Head of caudate nucleus (tissue), 42 donors: ENCODE measurements around the gene PRDM2.

ENCODE experiments used
- DNase-seq, 42 donors: peaks; one replicate each; pipeline versions ENCODE4 v3.0.0 to v3.0.0-alpha.2; 2020 to 2021; ENCODE audit warnings: mixed read lengths in 7 of 42
- intact Hi-C: fragments of 100-400 bp; cut with DNase I; formaldehyde crosslinking; loops from one replicate; pipeline ENCODE4 v1.15.0; 2022

Gene PRDM2

DNA sequence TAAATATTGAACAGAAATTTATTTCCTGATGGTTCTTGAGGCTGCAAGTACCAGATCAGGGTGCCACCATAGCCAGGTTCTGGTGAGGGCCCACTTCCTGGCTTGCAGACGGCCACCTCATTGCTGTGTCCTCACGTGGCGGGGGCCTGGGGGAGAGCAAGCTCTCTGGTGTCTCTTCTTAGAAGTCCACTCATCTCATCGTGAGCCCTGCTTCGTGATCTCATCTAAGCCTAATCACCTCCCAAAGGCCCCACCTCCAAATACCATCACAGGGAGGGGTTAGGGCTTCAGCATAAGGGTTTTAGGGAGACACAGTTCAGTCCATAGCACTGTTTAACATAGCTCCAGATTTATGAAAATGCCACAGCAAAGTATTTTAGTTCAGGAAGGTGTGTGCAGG is 119.7 kb downstream of the PRDM2 start:
- peak in 5 of 42 donors; percentile 12 to 37 (median 23) for DNase-seq
- intact Hi-C loops = no loop called here

DNA sequence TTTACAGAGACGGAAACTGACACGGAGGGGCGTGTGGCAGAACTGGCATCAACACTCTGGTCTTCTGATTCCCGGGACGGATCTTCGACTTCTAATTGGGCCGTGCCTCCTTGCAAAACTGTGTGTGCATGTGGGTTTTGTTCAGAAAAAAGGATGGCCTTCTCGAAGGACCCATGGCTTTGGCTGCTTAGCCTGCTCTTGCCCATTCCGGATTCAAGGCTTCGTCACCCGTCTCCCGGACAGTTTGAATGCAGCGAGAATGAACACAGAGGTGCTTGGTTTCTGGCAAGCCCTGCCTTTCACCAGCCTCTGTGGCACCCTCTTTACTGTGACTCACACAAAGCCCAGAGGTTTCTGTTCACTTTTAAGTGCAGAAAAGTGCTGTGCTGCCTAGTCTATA is 120.1 kb downstream of the PRDM2 start:
- intact Hi-C loops = no loop called here
- peak in 4 of 42 donors; percentile 9 to 40 (median 28) for DNase-seq

DNA sequence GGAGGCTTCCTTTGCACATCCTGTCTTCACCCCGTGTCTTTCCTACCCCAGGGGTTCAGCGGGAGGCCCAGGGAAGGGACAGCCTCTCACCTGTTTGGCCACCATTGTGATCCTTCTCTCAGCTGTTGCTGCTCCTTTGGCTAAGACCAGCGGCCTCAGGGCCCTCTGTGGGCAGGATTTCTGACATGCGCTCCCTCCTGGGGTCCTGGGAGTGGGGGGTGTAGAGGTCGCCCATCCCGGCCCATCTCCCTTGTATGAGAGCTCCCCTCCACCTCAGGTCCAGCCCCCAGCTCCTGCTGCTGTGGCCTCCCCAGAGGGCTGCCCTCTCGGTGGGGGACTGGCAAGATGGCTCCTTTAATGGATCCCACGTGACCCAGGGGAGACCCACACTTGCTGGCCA is 120.5 kb downstream of the PRDM2 start:
- peak in 4 of 42 donors; percentile 2 to 26 (median 21) for DNase-seq
- intact Hi-C loops = no loop called here

DNA sequence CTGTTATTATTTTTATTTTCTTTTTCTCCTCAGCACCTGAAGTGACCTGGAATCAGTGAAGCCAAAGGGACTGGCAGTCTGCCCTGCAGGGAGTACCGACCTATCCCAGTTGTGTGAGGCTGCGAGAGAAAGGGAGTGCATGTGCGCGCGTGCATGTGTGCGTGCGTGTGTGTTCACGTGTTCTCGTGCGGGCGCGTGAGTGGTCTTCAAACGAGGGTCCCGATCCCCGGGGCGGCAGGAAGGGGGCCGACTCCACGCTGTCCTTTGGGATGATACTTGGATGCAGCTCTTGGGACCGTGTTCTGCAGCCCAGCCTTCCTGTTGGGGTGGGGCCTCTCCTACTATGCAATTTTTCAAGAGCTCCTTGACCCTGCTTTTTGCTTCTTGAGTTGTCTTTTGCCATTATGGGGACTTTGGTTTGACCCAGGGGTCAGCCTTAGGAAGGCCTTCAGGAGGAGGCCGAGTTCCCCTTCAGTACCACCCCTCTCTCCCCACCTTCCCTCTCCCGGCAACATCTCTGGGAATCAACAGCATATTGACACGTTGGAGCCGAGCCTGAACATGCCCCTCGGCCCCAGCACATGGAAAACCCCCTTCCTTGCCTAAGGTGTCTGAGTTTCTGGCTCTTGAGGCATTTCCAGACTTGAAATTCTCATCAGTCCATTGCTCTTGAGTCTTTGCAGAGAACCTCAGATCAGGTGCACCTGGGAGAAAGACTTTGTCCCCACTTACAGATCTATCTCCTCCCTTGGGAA is 123.3 kb downstream of the PRDM2 start:
- intact Hi-C loops = no loop called here
- DNase-seq = peak in 4 of 42 donors; percentile 4 to 35 (median 16)

DNA sequence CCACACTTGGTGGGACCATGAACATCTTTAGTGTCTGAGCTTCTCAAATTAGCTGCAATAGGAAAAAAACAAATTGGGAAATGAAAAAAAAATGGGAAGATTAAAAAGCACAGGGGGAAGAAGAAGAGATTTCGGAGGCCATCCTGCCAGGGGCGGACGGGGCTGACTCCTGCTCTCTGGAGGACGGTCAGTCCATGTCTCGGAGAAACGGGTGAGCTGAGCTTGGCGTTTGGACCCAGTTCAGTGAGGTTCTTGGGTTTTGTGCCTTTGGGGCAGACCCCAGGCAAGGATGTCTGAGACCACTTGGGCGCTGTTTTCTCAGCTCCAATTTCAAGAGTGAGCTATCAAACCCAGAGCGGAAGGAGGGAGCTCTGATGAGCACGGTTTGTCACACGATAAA is 123.9 kb downstream of the PRDM2 start:
- peak in 6 of 42 donors; percentile 10 to 36 (median 26) for DNase-seq
- intact Hi-C loops = no loop called here

DNA sequence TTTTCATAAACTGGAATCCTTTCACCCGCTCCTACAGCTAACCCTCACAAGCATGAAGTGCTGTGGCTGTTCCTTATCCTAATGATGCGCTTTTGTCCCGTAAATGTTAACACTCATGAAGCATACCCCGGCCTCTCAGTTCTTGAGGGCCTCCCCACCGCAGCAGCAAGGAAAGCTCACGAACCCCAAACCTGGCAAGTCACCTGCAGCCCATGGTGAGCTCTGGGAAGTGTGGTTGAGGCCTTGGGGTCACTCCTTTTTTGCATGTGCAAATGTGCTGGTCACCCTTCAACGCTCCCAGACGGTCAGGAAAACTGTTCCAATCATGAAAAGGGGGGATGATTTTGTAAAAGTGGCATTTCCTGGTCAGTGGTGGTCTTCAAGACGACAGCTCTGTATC is 124.6 kb downstream of the PRDM2 start:
- intact Hi-C loops = no loop called here
- peak in 3 of 42 donors; percentile 6 to 33 (median 15) for DNase-seq

DNA sequence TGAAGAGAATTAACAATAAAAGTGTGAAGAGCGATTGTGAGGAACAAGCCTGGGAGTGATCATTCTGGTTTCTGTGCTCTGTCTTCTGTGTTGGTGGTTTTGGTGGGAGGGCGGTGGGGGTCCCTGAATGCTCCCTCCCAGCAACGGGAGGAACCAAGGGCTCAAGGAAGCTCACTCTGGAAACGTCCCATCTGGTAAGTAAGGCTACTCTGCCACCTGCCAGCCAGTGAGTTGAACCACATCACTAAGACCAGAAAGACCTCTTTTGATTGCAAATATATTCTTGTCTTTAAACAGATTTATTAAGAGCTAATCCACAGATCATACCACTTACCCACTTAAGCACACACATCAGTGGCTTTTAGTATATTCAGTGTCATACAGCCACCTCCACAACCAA is 125.0 kb downstream of the PRDM2 start:
- intact Hi-C loops = no loop called here
- DNase-seq = peak in 2 of 42 donors; percentile 27 to 43

DNA sequence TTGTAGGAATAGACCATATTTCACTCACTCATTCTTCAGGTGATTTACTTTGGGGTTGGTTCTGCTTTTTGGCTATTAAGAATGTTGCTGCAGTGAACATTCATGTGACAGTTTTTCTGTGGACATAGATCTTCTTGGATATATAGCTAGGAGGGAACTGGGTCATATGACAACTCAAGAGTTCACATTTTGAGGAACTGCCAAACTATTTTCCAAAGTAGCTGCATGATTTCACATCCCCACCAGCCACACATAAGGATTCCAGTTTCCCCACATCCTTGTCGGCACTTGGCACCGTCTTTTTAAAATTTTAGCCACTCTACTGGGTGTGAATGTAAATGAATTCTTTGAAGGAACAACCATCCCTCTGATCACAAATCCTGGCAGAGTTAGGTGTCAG is 126.0 kb downstream of the PRDM2 start:
- peak in 1 of 42 donors; percentile 18 for DNase-seq

DNA sequence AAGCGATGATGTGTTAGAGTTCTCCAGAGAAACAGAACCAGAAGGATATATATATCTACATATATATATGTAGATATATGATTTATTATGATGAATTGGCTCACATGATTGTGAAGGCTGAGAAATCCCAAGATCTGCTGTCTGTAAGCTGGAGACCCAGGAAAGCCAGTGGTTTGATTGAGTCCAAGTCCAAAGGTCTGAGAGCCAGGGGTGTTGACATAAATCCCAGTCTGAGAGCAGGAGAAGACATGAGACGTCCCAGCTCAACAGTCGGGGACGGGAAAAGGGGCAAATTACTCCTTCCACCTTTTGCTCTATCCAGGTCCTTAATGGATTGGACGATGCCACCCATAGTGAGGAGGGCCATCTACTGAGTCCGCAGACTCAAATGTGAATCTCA is 126.6 kb downstream of the PRDM2 start:
- peak in 1 of 42 donors; percentile 30 for DNase-seq

More for the DNA sequence above, 126.0 kb downstream of the PRDM2 start:
- intact Hi-C loops = no loop called here

DNA sequence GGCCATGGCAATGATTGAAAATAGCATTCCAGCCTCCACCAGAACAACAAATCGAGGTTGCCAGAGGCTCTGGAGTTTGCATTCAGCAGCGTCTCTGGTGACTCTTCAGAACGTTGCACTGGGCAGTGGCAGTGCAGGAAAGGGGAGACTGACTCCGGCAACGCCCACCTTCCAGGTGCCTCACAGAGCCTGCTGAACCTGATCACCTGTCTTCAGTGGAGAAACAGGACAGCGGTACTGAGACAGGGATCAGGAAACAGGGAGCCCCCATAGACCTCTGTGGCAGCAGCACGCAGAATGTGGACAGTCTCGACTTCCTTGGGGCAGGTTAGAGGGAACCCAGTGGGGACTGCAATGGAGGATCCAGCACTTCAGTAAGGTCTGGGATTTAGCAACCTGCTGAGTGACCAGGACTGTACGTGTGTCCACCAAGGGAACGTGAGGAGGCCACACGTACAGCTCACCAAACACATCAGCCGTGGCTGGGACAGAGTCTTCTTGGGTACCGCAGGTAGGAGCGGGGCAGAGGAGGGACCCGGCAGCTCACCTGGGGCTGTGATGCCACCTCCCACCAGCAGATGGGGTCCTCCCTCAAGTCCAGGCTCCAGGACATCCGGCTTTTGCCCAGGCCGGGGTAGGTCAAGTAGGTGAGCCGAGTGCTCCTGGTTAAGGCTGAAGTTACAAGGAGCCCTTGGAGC is 128.6 kb downstream of the PRDM2 start:
- intact Hi-C loops = no loop called here
- DNase-seq = peak in 26 of 42 donors; percentile 12 to 65 (median 44)

More for the DNA sequence above, 126.6 kb downstream of the PRDM2 start:
- intact Hi-C loops = no loop called here

DNA sequence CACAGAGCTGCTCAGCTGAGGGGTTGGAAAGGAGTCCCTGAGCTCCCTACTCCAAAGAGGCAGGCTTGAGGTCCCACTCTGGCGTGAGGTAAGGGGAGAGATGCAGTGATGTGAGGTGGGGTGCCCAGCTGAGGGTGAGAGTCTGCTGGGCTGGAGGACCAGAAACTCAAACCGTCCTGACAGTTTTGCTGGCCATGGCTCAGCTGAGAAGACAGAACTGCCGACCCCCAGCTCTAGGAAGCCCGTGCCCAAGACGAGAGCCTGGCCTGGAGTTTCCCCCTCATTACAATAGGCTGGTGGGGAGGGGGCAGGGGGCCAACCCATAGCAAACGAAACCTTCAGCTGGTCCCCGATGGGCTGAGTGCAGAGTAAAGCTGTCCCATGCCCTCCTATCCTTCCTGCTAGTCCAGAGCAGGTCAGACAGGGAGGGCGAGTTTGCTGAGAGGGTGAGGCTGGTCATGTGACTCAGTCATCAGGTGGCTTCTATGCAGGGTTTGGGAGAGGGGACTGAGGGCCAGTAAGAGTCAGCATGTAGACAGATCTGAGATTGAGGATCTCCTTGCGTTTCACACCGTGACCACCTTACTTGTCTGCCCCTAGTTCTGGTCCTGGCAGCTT is 129.3 kb downstream of the PRDM2 start:
- intact Hi-C loops = no loop called here
- no peak for DNase-seq

DNA sequence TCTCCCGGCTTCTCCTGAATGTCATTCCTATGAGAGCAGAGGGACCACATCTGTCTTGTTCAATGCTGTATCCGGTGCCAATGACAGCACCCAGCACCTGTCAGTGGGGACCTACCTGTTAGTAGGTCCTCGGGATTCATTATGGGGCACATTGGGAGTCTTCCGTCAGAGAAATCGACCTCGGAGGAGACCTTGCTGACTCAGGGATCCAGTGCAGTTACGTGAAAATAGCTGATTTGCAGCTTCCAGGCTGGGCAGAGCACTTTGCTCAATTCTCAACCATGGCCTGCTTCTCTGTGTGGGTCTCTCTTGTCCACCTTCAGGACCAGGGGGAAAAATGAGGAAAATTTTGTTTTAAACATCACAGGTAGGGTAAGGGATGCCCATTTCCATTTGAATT is 130.2 kb downstream of the PRDM2 start:
- DNase-seq = peak in 1 of 42 donors; percentile 34
- intact Hi-C loops = no loop called here

DNA sequence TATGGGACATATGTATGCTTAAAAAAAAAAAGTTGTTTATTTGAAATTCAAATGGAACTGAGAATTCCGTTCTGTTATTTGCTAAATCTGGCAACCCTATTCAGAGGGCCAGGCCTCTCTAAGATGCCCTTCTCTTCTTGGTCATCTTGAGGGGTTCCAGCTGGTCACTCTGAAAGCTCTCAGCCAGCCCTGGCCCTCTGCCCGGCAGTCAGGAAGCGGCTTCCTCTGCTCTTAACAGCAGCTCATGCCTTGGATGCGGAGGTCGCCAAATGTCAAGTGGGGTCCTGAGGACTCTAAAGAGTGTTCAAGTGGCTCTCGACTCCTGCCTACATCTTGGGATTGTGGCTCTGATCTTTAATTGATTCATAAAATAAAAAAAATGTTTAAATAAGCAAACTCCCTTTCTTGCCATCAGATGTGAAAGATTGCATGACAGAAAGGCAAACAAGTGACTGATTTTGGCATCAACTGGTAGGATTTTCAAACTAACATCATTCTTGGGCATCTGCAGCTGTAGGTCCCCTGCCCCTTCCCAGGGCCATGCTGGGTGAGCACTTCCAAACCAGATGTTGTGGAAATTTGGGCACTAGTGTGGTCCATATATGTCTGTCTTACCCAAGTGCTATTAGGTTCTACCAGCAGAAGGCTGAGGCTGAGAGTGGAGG is 130.8 kb downstream of the PRDM2 start:
- DNase-seq = peak in 1 of 42 donors; percentile 42
- intact Hi-C loops = no loop called here

DNA sequence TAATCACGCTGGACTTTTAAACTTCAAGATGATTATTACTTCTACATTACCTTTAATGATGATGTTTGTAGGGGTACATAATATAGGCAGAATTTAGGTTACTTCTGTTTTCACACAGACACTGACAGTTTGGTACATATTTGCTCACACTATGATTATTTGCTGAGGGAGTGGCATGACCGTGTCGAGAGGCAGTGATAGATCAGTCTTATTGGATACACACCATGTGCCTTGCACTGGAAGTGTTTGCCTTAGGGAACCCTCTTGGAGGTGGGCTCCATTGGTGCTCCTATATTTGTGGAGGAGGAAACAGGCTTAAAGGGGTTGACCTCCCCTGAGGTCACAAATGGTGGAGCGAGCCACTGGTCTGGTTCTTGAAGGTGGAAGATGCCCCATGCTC is 132.1 kb downstream of the PRDM2 start:
- intact Hi-C loops = no loop called here
- DNase-seq = peak in 1 of 42 donors; percentile 9

DNA sequence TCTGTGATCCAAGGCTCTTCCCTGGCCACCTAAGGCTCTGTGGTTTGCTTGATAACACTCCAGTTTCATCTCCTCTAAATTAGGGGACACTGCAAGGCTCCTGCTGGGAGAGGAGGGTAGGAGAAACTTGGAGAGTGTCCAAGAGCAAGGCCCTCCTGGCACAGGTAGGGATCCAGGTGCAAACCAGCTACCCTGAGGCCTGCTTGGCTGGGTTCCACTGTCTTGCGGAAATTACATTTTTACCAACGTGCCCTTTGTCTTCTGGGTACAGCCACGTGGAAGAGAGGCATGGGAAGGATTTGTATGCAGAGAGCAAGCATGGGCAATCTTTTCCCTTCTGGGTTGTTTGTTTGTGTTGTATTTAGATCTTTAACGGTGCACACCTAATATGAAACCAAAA is 132.5 kb downstream of the PRDM2 start:
- DNase-seq = no peak
- intact Hi-C loops = no loop called here

DNA sequence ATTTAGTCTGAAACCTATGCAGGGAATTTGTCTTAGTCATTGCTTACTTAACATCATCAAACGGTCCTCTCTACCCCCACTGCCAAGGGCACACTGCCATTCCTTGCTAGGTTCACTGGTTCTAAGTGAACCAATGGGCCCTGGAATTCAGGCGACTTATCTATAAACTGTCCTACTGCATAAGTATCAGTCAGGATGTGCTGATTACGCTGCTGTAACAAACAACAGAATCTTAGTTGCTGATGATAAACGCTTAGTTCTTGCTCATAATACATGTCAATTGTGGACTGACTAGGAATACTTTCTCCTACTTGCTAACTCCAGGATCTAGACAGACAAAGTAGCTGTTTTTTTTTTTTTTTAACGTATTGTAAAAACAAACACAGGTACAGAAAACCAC is 136.1 kb downstream of the PRDM2 start:
- intact Hi-C loops = no loop called here
- DNase-seq = no peak

DNA sequence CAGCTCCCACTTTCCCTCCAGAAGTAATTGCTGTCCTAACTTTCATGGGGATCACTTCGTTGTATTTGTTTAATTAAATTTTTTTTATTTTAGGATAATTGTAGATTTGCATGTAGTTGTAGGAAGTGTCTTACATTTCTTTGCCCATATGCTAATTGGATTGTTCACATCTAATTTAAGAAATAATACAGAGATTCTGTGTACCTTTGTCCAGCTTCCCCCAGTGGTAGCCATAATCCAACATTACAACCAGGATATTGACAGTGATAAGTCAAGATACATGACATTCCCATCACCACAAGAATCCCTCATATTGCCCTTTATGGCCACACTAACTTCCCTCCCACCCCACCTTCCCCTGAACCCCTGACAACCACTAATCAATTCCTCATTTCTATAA is 136.6 kb downstream of the PRDM2 start:
- intact Hi-C loops = no loop called here
- DNase-seq = no peak

DNA sequence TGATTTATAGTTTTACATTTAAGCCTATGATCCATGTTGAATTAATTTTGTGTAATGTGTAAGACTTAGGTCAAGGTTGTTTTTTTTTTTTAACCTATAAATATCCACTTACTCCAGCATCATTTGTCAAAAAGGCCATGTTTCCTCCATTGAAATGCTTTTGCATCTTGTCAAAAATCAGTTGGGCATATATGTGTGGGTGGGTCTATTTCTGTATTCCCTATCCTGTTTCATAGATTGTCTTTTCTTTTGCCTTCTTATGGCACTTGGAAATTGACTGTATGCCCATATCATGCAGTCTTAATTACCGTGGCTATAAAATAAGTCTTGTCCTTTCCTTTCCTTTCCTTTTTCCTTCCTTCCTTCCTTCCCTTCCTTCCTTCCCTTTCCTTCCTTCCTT is 138.2 kb downstream of the PRDM2 start:
- DNase-seq = no peak
- intact Hi-C loops = no loop called here

DNA sequence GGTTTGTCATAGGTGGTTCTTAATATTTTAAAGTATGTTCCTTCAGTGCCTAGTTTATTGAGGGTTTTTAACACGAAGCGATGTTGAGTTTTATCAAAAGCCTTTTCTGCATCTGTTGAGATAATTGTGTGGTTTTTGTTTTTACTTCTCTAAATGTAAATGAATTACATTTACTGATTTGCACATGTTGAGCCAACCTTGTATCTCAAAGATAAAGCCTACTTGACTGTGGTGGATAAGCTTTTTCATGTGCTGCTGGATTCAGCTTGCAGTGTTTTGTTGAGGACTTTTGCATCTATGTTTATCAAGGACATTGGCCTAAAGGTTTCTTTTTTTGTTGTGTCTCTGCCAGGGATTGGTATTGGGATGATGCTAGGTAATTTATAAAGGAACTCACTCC is 142.5 kb downstream of the PRDM2 start:
- intact Hi-C loops = no loop called here

DNA sequence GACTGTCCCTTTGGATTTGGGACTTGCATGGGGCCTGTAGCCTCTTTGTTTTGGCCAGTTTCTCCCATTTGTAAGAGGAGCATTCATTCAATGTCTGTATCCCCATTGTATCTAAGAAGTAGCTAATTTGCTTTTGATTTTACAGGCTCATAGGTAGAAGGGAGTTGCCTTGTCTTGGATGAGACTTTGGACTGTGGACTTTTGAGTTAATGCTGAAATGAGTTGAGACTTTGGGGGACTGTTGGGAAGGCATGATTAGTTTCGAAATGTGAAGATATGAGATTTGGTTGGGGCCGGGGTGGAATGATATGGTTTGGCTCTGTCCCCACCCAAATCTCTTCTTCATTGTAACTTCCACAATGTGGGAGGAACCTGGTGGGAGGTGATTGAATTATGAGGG is 151.7 kb downstream of the PRDM2 start:
- intact Hi-C loops = no loop called here
- DNase-seq = no peak

More for the DNA sequence above, 142.5 kb downstream of the PRDM2 start:
- DNase-seq = no peak
